ENCODE data around the gene CARF. TPM values are rescaled to one million over a fixed set of nuclear protein-coding genes. Genes with fewer than 3 reads are reported as not detected.
A peak's percentile ranks its signal among the peaks of the same experiment; 100 is the strongest.

The CARF gene
- total and polyA plus RNA-seq, 2 of the 13 experiments (the other 11 are each of a cell fraction or from before 2014, with no cell fraction given): 3.0 to 5.4 TPM

GRCh38 chr2:202870431-202871299 is 41.4 kb upstream of the CARF start (continued):
- TF ChIP-seq THRA (CRISPR knock-in tag; IDR thresholded peaks at IDR 0.05; ENCODE audit: borderline replicate concordance): no peak
- TF ChIP-seq EED (CRISPR knock-in tag; IDR thresholded peaks at IDR 0.05): peak; percentile 95; the same call in 1 of the 2 replicates
- TF ChIP-seq SIN3A (IDR thresholded peaks at IDR 0.05; ENCODE audit: borderline replicate concordance, low read depth, low read length): no peak
- TF ChIP-seq ZNF513 (CRISPR knock-in tag; conservative IDR thresholded peaks at IDR 0.05): no peak
- TF ChIP-seq ZNF263 (CRISPR knock-in tag; IDR thresholded peaks at IDR 0.05): no peak
- TF ChIP-seq RFX5 (IDR thresholded peaks at IDR 0.05; ENCODE audit: low read depth, low read length): peak; percentile 14; the same call in 1 of the 2 replicates
- TF ChIP-seq ETV6 (CRISPR knock-in tag; conservative IDR thresholded peaks at IDR 0.05): no peak
- TF ChIP-seq ZNF121 (CRISPR knock-in tag; IDR thresholded peaks at IDR 0.05): no peak
- TF ChIP-seq ZSCAN31 (CRISPR knock-in tag; IDR thresholded peaks at IDR 0.05; ENCODE audit: low read depth): 0 out of 2 replicates have a peak, but pooled peaks have one; percentile 78
- peak; percentile 60; the same call in 1 of the 2 replicates for TF ChIP-seq ZNF598 (CRISPR knock-in tag; IDR thresholded peaks at IDR 0.05; ENCODE audit: borderline replicate concordance)
- TF ChIP-seq ZNF839 (CRISPR knock-in tag; IDR thresholded peaks at IDR 0.05; ENCODE audit: borderline replicate concordance): peak; percentile 5; the same call in 1 of the 2 replicates
- TF ChIP-seq ZNF484 (CRISPR knock-in tag; IDR thresholded peaks at IDR 0.05; ENCODE audit: borderline replicate concordance, low read depth): no peak
- TF ChIP-seq DZIP1 (CRISPR knock-in tag; IDR thresholded peaks at IDR 0.05): no peak
- TF ChIP-seq RBFOX2 (IDR thresholded peaks at IDR 0.05; ENCODE audit: low read depth, low read length): no peak
- TF ChIP-seq TMF1 (CRISPR knock-in tag; IDR thresholded peaks at IDR 0.05; ENCODE audit: low read depth): no peak
- peak; percentile 66; the same call in 1 of the 2 replicates for TF ChIP-seq DNMT3B (CRISPR knock-in tag; conservative IDR thresholded peaks at IDR 0.05)
- TF ChIP-seq ZNF414 (CRISPR knock-in tag; IDR thresholded peaks at IDR 0.05): no peak; the same call in 1 of the 2 replicates
- TF ChIP-seq PRDM15 (CRISPR knock-in tag; IDR thresholded peaks at IDR 0.05): no peak

All from HepG2 (cell line).